Suppressor macrophage (primary cell): Measurements from ENCODE around the gene CADPS2.
"Not testable (repeated sequence)": the region's sequence is repeated elsewhere in the genome, so short reads cannot be mapped to it uniquely, and the experiment has no call there.

Source experiments
- DNase-seq, 4 experiments: peaks; one replicate each; pipeline ENCODE4 v3.0.0-alpha.2; 2020 to 2022

Gene CADPS2

GRCh38 chr7:122305475-122306319 lies 580.6 kb downstream of the CADPS2 start:
- DNase-seq = no peak

GRCh38 chr7:122304996-122305421 lies 581.3 kb downstream of the CADPS2 start:
- DNase-seq = no peak

DNA sequence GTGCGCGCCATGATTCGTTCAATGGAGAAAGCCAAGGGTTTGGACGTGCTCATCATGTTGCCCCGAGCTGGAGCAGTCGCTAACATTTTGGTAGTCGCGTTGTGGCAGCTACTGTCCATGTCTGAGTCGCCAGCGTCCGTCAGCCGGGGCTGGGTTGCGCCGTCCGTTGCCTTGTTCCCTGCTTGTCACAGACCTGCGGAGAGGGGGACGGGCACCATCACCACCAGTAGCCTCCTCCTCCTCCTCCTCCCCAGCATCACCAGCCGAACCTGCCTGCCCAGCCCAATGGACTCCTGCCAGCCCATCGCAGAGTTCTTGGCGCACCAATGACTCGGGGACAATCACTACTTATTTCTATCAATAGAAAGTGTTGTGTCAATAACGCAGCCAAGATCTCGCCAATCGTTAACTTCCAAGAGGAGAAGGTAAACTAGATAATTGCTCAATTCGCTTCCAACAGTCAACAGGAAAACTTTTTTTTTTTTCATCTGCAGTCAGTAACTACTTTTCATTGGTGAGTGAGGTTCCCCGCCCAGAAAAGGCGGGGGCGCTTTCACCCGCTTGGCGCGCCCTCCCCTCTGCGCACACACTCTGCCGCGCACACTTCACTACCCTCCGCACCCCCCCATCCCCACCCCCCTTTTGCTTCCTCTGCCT lies 581.8 kb downstream of the CADPS2 start, which contains the start of gene FEZF1:
TSS of gene FEZF1 (minus strand) at position 432 of the 657 bp plus-strand sequence. CDS start at position 119, 313 bp downstream.
- no peak for DNase-seq

- DNase-seq = no peak
Observed at GRCh38 chr7:122303531-122304318, 582.5 kb downstream of the CADPS2 start.

GRCh38 chr7:122302761-122303530 lies 583.3 kb downstream of the CADPS2 start:
- DNase-seq = no peak

DNA sequence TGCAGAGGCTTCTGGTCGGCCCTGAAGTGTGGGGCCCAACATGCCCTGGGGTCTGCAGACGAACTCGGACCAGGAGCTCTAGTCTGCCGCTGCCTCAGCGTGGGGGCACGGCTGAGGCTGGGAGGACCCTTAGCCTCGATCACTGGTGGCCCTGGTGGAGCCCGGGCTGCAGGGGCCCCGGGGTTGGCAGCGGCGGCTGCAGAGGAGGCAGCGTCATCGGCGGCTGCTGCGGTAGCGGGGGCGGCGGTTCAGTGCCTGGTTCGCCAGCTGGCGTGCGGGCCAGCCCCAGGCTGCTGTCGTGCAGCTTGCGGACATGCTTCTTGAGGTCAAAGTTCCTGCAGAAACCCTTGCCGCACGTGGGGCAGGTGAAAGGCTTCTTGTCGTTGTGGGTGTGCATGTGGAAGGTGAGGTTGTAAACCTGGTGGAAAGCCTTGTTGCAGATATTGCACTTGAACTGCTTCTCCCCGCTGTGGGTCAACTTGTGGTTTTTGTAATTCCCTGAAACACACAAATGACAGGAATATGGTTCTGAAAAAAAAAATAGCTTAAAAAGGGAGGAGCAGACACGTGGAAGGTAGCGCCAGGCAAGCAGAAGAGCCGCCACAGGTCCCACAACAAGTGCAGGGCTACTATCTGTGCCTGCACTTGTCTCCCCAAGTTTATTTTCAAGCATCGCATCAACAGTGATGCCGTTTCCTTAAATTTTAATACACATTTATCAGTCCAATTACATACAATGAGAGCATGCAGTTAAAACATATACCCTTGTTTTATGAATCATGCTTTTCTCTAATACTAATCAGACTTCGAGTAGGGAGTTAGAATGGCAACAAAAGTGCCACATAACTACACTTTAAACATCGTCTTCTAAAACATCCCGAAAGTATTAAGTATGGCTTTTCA lies 584.2 kb downstream of the CADPS2 start:
- no peak for DNase-seq

GRCh38 chr7:122300956-122301833 lies 585.1 kb downstream of the CADPS2 start:
- DNase-seq = no peak

GRCh38 chr7:122300211-122300932 lies 585.9 kb downstream of the CADPS2 start:
- no peak for DNase-seq

DNA sequence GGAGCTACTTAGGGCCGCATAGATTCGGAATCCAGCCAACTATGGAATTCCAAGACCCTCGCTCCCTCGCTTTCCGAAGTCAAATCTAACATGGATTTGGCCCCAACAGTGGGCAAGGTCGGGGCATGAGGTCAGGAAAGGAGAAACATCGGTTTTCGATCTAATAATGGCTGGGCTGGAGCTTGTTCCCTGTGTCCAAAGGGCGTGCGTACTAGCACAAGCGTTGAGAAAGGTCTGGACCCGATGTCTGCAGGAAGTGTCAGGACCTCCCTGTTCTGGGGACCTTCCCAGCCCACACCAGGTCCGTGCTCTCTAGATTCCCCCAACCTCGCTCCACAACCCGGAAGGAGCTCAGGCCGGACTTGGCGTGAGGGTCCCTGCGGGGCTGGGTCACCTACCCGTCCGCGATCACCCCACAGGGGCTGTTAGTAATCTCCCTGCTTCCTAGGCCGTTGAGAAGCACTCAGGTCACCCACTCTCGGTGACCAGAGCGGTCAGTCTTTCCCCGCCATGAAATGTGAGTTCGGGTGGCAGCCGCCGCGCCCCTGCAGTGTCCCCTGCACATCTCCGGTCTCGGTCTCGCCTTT lies 586.5 kb downstream of the CADPS2 start:
- DNase-seq = no peak

DNA sequence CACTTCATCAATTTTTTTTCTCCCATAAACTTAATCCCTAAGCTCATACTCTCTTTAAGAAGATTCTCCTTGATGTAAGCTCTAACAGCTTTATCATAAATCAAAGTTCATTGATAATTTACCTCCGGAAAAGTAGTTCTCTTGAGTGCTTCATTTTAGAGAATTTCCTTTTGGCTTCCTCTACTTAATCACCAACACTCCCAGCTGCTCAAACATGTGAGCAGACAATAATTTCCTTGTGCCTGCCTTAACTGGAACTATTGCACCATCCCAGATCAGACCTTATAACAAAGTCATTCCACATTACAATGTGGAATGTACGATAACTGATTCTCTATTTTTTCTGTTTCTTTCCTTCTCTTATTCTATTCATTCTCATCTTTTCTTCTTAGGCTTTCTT lies 587.6 kb downstream of the CADPS2 start:
- DNase-seq = no peak

- DNase-seq = no peak
Observed at GRCh38 chr7:122298131-122298530, 588.1 kb downstream of the CADPS2 start.

DNA sequence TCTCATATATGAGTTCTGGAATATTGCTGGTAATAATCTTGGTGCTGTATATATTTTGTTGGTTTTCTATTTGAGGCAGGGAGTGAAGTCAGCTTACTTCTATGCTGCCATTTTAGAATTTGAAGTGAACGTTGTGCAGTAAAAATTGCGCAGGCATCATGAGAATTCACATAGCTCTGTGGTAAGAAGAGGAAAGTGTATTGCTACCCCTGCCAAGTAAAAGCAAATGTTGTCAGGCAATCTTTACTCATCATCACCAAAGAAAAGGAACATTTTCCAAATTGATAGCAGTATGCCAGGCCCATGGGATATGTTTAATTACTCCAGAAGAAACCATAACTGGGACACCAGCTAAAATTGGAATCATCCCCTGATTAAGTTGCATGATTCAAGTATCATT lies 595.1 kb downstream of the CADPS2 start:
- no peak for DNase-seq

- no peak for DNase-seq
Observed at GRCh38 chr7:122290476-122290875, 595.8 kb downstream of the CADPS2 start.

GRCh38 chr7:122289426-122289825 lies 596.8 kb downstream of the CADPS2 start:
- no peak for DNase-seq

DNA sequence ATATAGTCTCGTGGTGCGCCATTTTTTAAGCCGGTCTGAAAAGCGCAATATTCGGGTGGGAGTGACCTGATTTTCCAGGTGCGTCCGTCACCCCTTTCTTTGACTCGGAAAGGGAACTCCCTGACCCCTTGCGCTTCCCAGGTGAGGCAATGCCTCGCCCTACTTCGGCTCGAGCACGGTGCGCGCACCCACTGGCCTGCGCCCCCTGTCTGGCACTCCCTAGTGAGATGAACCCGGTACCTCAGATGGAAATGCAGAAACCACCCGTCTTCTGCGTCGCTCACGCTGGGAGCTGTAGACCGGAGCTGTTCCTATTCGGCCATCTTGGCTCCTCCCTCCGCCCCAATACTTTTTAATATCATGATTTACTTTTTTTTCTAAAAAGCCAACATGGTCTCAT lies 601.7 kb downstream of the CADPS2 start:
- not testable (repeated sequence) for DNase-seq

DNA sequence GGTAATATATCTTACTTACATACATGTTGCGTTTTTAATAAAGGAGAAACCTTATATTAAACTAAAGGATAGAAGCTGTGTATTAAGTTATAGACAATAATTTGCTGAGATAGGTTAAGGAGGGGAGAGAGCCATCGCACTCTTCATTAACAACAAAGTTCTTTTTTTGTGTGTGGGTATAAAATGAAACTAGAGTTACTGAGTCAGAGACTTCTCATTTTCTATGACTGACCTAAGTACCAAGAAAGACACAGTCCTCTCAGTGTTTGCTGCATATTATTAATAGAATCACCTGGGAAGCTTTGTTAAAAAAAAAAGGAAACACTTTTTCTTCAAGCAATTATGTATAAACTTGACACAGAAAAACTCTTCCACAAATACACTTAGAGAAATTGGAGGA lies 613.1 kb downstream of the CADPS2 start:
- DNase-seq = no peak

DNA sequence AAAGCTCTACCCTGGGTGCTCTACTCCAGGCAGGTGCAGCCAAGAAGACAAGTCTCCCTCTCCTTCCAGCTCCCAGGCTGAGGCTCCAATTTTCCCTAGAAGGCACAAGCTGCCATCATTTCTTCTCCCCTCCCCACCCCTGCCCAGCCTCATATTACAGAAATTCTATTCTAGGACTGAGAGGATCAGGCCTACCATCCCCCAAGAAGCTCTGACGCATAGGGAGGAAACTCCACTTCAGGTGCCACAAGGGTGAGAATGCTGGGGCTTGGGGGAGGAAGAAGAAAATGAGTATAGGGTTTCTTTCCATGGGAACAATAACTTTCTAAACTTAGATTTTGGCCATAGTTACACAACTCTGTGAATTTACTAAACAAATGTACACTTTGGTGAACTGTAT lies 617.0 kb downstream of the CADPS2 start:
- DNase-seq = no peak
